ENCODE results near the gene SLC66A2. TPM values are rescaled to one million over a fixed set of nuclear protein-coding genes. Genes with fewer than 3 reads are reported as not detected.

The SLC66A2 gene
- total RNA-seq, 1 experiment from 2014 or later = 13.0 TPM

GRCh38 chr18:79980585-79980984 is 29.1 kb upstream of the SLC66A2 start:
- H3K27me3 Mint-ChIP-seq (ENCODE audit: low read depth) = no peaks in the 10 kb centered on the region
- DNase-seq = no peak
- no peak overlapping the region for H2BK15ac ChIP-seq (ENCODE audit: low read depth, low read length)
- no peak overlapping the region for H3K4ac ChIP-seq (ENCODE audit: low read depth, low read length)
- no peak overlapping the region for H3K9ac ChIP-seq (ENCODE audit: extremely low read depth, insufficient read length, low read length)
- H3K23me2 ChIP-seq (ENCODE audit: insufficient read length, low read depth, low read length, poor library complexity, severe bottlenecking) = peaks cover 2% of the 10 kb centered on the region
- H3K4me3 Mint-ChIP-seq = no peak overlapping the region
- no peaks in the 10 kb centered on the region for H3K4me1 ChIP-seq (ENCODE audit: insufficient read depth, low read length)
- no peak overlapping the region for H3T11ph ChIP-seq (ENCODE audit: low read length)
- no CpG with 5 or more reads among the region's 13 CpGs for WGBS (ENCODE audit: extremely low coverage, insufficient read length, low lambda C conversion rate)
- H3K79me1 ChIP-seq (ENCODE audit: insufficient read depth, low read depth, low read length, poor library complexity, severe bottlenecking) = peaks cover 18% of the 10 kb centered on the region
- H3K4me1 Mint-ChIP-seq = peaks cover 0 to 2% of the 10 kb centered on the region in 2 experiments; a peak in 1 of 4 replicates
- no peak overlapping the region for H3K4me2 ChIP-seq (ENCODE audit: insufficient read depth, insufficient read length, low read length)
- H3K9me3 ChIP-seq (ENCODE audit: control insufficient read depth, low read depth, low read length) = no peaks in the 10 kb centered on the region
- TF ChIP-seq CTCF (conservative IDR thresholded peaks at IDR 0.05) = no peak
- no peak overlapping the region for H3K23ac ChIP-seq (ENCODE audit: insufficient read length, low read depth, low read length)
- H4K91ac ChIP-seq (ENCODE audit: insufficient read length, low read depth, low read length) = no peak overlapping the region
- no peaks in the 10 kb centered on the region for H3K27me3 ChIP-seq (ENCODE audit: insufficient read depth, low read length)
- H3K79me2 ChIP-seq (ENCODE audit: insufficient read depth, low read length) = peaks cover 72% of the 10 kb centered on the region
- no peak overlapping the region for H2AFZ ChIP-seq (ENCODE audit: low read length)
- no peak overlapping the region for H2BK20ac ChIP-seq (ENCODE audit: low read depth, low read length, poor library complexity, severe bottlenecking)
- peak overlapping the region in 1 of 3 experiments; percentile 41; a peak in 2 of 7 replicates for H3K27ac Mint-ChIP-seq
- H4K5ac ChIP-seq (ENCODE audit: insufficient read length, low read depth, low read length) = no peak overlapping the region
- no peak overlapping the region for H3K56ac ChIP-seq (ENCODE audit: insufficient read length, low read depth, low read length)
- H2AK5ac ChIP-seq (ENCODE audit: insufficient read length, low read length) = no peak overlapping the region
- no peak overlapping the region for H3K14ac ChIP-seq (ENCODE audit: insufficient read depth, low read length)
- H2BK12ac ChIP-seq (ENCODE audit: insufficient read length, low read depth, low read length) = no peak overlapping the region
- H3K27ac ChIP-seq (ENCODE audit: insufficient read length, low read depth, low read length) = no peak overlapping the region
- no peaks in the 10 kb centered on the region for H3K9me3 Mint-ChIP-seq
- H3K36me3 Mint-ChIP-seq (ENCODE audit: insufficient read depth in 1 of 3, low read depth in 3 of 3) = peaks cover 29 to 56% (median 49%) of the 10 kb centered on the region in 3 experiments
- no peak overlapping the region for H2BK5ac ChIP-seq (ENCODE audit: insufficient read length, low read length)
- no peak overlapping the region for H2BK120ac ChIP-seq (ENCODE audit: low read depth, low read length, poor library complexity, severe bottlenecking)
- H4K8ac ChIP-seq (replicated peaks; ENCODE audit: insufficient read length, low read depth, low read length) = no peak overlapping the region
- H3K18ac ChIP-seq (ENCODE audit: insufficient read length, low read depth, low read length) = no peak overlapping the region
- H4K20me1 ChIP-seq (ENCODE audit: control insufficient read depth, insufficient read depth, insufficient read length) = no peaks in the 10 kb centered on the region
